DMS 273 (cell line): ENCODE results near the gene PABPN1L.

Source experiments
- DNase-seq: peaks from one replicate; lab custom pipeline; 2025; ENCODE audit not compliant: unreplicated experiment; lab: John Stamatoyannopoulos, UW

The PABPN1L gene

GRCh38 chr16:88884569-88885271 lies 18.3 kb upstream of the PABPN1L start:
- no peak for DNase-seq

- DNase-seq: peak; percentile 82
Observed at GRCh38 chr16:88883946-88884345, 17.5 kb upstream of the PABPN1L start.

- DNase-seq: no peak
Observed at GRCh38 chr16:88883117-88883895, 16.8 kb upstream of the PABPN1L start.

- no peak for DNase-seq
Observed at GRCh38 chr16:88882358-88883030, 16.0 kb upstream of the PABPN1L start.

GRCh38 chr16:88881675-88882357 lies 15.4 kb upstream of the PABPN1L start:
- DNase-seq: no peak

GRCh38 chr16:88881007-88881615 lies 14.7 kb upstream of the PABPN1L start:
- no peak for DNase-seq

GRCh38 chr16:88880226-88881006 lies 14.0 kb upstream of the PABPN1L start:
- no peak for DNase-seq

GRCh38 chr16:88879788-88880055 lies 13.3 kb upstream of the PABPN1L start:
- no peak for DNase-seq

- DNase-seq: no peak
Observed at GRCh38 chr16:88878967-88879787, 12.7 kb upstream of the PABPN1L start.

- DNase-seq: no peak
Observed at GRCh38 chr16:88878356-88878755, 11.9 kb upstream of the PABPN1L start.

- DNase-seq: no peak
Observed at GRCh38 chr16:88877564-88878289, 11.3 kb upstream of the PABPN1L start.

GRCh38 chr16:88876942-88877526 lies 10.6 kb upstream of the PABPN1L start:
- no peak for DNase-seq

- DNase-seq: no peak
Observed at GRCh38 chr16:88875703-88876234, 9.3 kb upstream of the PABPN1L start.

- no peak for DNase-seq
Observed at GRCh38 chr16:88874938-88875599, 8.6 kb upstream of the PABPN1L start.

- no peak for DNase-seq
Observed at GRCh38 chr16:88872650-88873331, 6.3 kb upstream of the PABPN1L start.

- no peak for DNase-seq
Observed at GRCh38 chr16:88871730-88872416, 5.4 kb upstream of the PABPN1L start.

- peak; percentile 55 for DNase-seq
Observed at GRCh38 chr16:88871349-88871702, 4.9 kb upstream of the PABPN1L start.
